T-helper 1 cell (primary cell): ENCODE measurements around the gene NEURL1.
"Not testable (repeated sequence)": the region's sequence is repeated elsewhere in the genome, so short reads cannot be mapped to it uniquely, and the experiment has no call there.

Experiments used
- DNase-seq, 5 donors: peaks; one replicate each; pipeline ENCODE4 v3.0.0-alpha.2; 2012 to 2020

The NEURL1 gene

GRCh38 chr10:103519798-103520197 lies 26.3 kb downstream of the NEURL1 start:
- no peak for DNase-seq

GRCh38 chr10:103522006-103522405 lies 28.5 kb downstream of the NEURL1 start:
- DNase-seq, result not testable (repeated sequence)

GRCh38 chr10:103523683-103524082 lies 30.2 kb downstream of the NEURL1 start:
- no peak for DNase-seq

GRCh38 chr10:103525901-103526300 lies 32.4 kb downstream of the NEURL1 start:
- DNase-seq, result no peak

GRCh38 chr10:103527476-103527875 lies 34.0 kb downstream of the NEURL1 start:
- not testable (repeated sequence) for DNase-seq

GRCh38 chr10:103528549-103528948 lies 35.0 kb downstream of the NEURL1 start:
- no peak for DNase-seq

- DNase-seq, result no peak
Observed at GRCh38 chr10:103529539-103529938, 36.0 kb downstream of the NEURL1 start.

- DNase-seq, result no peak
Observed at GRCh38 chr10:103533827-103534226, 40.3 kb downstream of the NEURL1 start.

GRCh38 chr10:103534621-103535498 lies 41.4 kb downstream of the NEURL1 start:
- DNase-seq, result no peak

- DNase-seq, result no peak
Observed at GRCh38 chr10:103535595-103535994, 42.1 kb downstream of the NEURL1 start.

GRCh38 chr10:103539751-103540150 lies 46.2 kb downstream of the NEURL1 start:
- DNase-seq, result no peak

GRCh38 chr10:103540722-103541121 lies 47.2 kb downstream of the NEURL1 start:
- DNase-seq, result no peak

- no peak for DNase-seq
Observed at GRCh38 chr10:103541616-103542015, 48.1 kb downstream of the NEURL1 start.

- peak in 2 of 5 donors; percentile 19 to 51 for DNase-seq
Observed at GRCh38 chr10:103542764-103543616, 49.5 kb downstream of the NEURL1 start.

GRCh38 chr10:103543617-103544525 lies 50.4 kb downstream of the NEURL1 start:
- no peak for DNase-seq

- no peak for DNase-seq
Observed at GRCh38 chr10:103544657-103545310, 51.3 kb downstream of the NEURL1 start.

- DNase-seq, result no peak
Observed at GRCh38 chr10:103545366-103545765, 51.9 kb downstream of the NEURL1 start.

GRCh38 chr10:103545771-103546281 lies 52.3 kb downstream of the NEURL1 start:
- no peak for DNase-seq

GRCh38 chr10:103546401-103546800 lies 52.9 kb downstream of the NEURL1 start:
- no peak for DNase-seq

- peak in 1 of 5 donors; percentile 6 for DNase-seq
Observed at GRCh38 chr10:103547391-103547946, 54.0 kb downstream of the NEURL1 start.

- no peak for DNase-seq
Observed at GRCh38 chr10:103548006-103548405, 54.5 kb downstream of the NEURL1 start.
